PC-3 (cell line): Measurements from ENCODE around the gene UTF1. TPM values are rescaled to one million over a fixed set of nuclear protein-coding genes. Genes with fewer than 3 reads are reported as not detected.

Experiments
- ATAC-seq: fragments of 200-7000 bp; cut with Tn5 transposase; 2 replicates; pipeline ENCODE4 v1.9.1; 2020; ENCODE audit warnings: mild to moderate bottlenecking, moderate library complexity
- BruUV-seq: library from RNA; stranded (reverse); fragments of 400-500 nt; replicated peaks from 2 replicates; lab custom pipeline; 2021; lab: Mats Ljungman, UMichigan
- CTCF ChIA-PET: fragments of 300-600 bp; sonication (Branson Sonifier 250); formaldehyde crosslinking; loops from one replicate; lab custom pipeline; 2022; ENCODE audit warnings: antibody characterized with exemption; lab: Charles Lee
- POLR2A ChIA-PET: fragments of 300-600 bp; sonication (Branson Sonifier 250); formaldehyde crosslinking; loops from one replicate; lab custom pipeline; 2022; ENCODE audit warnings: antibody characterized with exemption; ENCODE audit not compliant: unreplicated experiment; lab: Charles Lee
- DNase-seq: peaks from one replicate; pipeline ENCODE4 v3.0.0-alpha.2; 2015
- H2AFZ ChIP-seq: fragments of 300-600 bp; sonication (generic); 2 replicates; pipeline ENCODE4 v1.6.0; 2016; ENCODE audit warnings: antibody characterized with exemption, low read length
- H3F3A ChIP-seq: fragments of 300-600 bp; sonication (generic); one replicate; pipeline ENCODE4 v1.6.0; 2017; ENCODE audit warnings: antibody characterized with exemption, low read length, control low read depth, mild to moderate bottlenecking; ENCODE audit not compliant: unreplicated experiment
- H3K27ac ChIP-seq: fragments of 300-600 bp; sonication (generic); 2 replicates; pipeline ENCODE4 v1.5.1; 2016; ENCODE audit warnings: mild to moderate bottlenecking, low read length
- H3K27me3 ChIP-seq: fragments of 300-600 bp; sonication (generic); 2 replicates; pipeline ENCODE4 v1.6.1; 2016; ENCODE audit warnings: low read length, mixed read lengths
- H3K36me3 ChIP-seq: fragments of 300-600 bp; sonication (generic); 2 replicates; pipeline ENCODE4 v1.6.1; 2016; ENCODE audit warnings: low read depth, mixed run types, low read length, mixed read lengths
- H3K4me1 ChIP-seq: fragments of 300-600 bp; sonication (generic); 2 replicates; pipeline ENCODE4 v1.5.1; 2016; ENCODE audit warnings: low read length; ENCODE audit not compliant: insufficient read depth
- H3K4me2 ChIP-seq: fragments of 300-600 bp; sonication (generic); 2 replicates; pipeline ENCODE4 v1.6.0; 2016; ENCODE audit warnings: low read length
- H3K4me3 ChIP-seq: fragments of 300-600 bp; sonication (generic); 2 replicates; pipeline ENCODE4 v1.5.1; 2016; ENCODE audit warnings: mild to moderate bottlenecking, low read length, mixed read lengths
- H3K79me2 ChIP-seq: fragments of 300-600 bp; sonication (generic); 2 replicates; pipeline ENCODE4 v1.6.1; 2017; ENCODE audit warnings: low read length, mixed read lengths
- H3K9ac ChIP-seq: fragments of 300-600 bp; sonication (generic); 2 replicates; pipeline ENCODE4 v1.6.0; 2016; ENCODE audit warnings: mild to moderate bottlenecking, low read length
- H3K9me2 ChIP-seq: fragments of 300-600 bp; sonication (generic); replicated peaks from 2 replicates; pipeline ENCODE4 v1.6.1; 2016; ENCODE audit warnings: mixed run types, low read length, mixed read lengths
- H3K9me3 ChIP-seq: fragments of 300-600 bp; sonication (generic); 2 replicates; pipeline ENCODE4 v1.6.1; 2016; ENCODE audit warnings: low read length, mixed read lengths
- H4K20me1 ChIP-seq: fragments of 300-600 bp; sonication (generic); 2 replicates; pipeline ENCODE4 v1.6.1; 2016; ENCODE audit warnings: low read length, mixed read lengths
- CTCF ChIP-seq: fragments of 300-600 bp; sonication (generic); conservative IDR thresholded peaks from 2 replicates; pipeline ENCODE4 v1.5.1; 2017; ENCODE audit warnings: antibody characterized with exemption, low read depth, mild to moderate bottlenecking, low read length
- EZH2 ChIP-seq: fragments of 300-600 bp; sonication (generic); IDR thresholded peaks from one replicate; pipeline ENCODE4 v1.6.1; 2017; ENCODE audit warnings: antibody characterized with exemption, mild to moderate bottlenecking, low read length; ENCODE audit not compliant: unreplicated experiment
- EZH2phosphoT487 ChIP-seq: fragments of 300-600 bp; sonication (generic); IDR thresholded peaks from 2 replicates; pipeline ENCODE4 v1.6.1; 2018; ENCODE audit warnings: mild to moderate bottlenecking, antibody characterized with exemption, low read length, borderline replicate concordance
- intact Hi-C: fragments of 100-400 bp; cut with micrococcal nuclease; formaldehyde crosslinking; loops from 2 replicates; pipeline ENCODE4 v1.9.0; 2023
- total RNA-seq: library from RNA; depleted of rRNA; stranded (reverse); fragments of >200 nt; gene quantifications from 2 replicates; pipeline ENCODE4 v1.2.3, GENCODE V29; 2014

The UTF1 gene
- total RNA-seq, 1 experiment from 2014 or later, result not detected

- ATAC-seq, result no peak
Measured at GRCh38 chr10:133230387-133231195, 574 bp downstream of the UTF1 start.

GRCh38 chr10:133231244-133231945 lies 1.4 kb downstream of the UTF1 start:
- H3K9me3 ChIP-seq, result no peaks in the 10 kb centered on the region
- no peak overlapping the region for H3K4me2 ChIP-seq
- H3K79me2 ChIP-seq, result no peaks in the 10 kb centered on the region
- TF ChIP-seq EZH2 (no peak), EZH2phosphoT487 (no peak), CTCF (no peak)
- ATAC-seq, result no peak
- no peak overlapping the region for H3K9ac ChIP-seq
- ChIA-PET CTCF (no interaction called here), POLR2A (no interaction called here)
- no peaks in the 10 kb centered on the region for H4K20me1 ChIP-seq
- no peak overlapping the region for H2AFZ ChIP-seq
- H3K27ac ChIP-seq, result no peak overlapping the region
- no TSS peak for BruUV-seq
- intact Hi-C loops, result no loop called here
- no peak overlapping the region for H3K4me3 ChIP-seq
- DNase-seq, result no peak
- peaks cover 12% of the 10 kb centered on the region for H3K27me3 ChIP-seq
- H3K4me1 ChIP-seq, result no peaks in the 10 kb centered on the region
- no peaks in the 10 kb centered on the region for H3F3A ChIP-seq
- H3K36me3 ChIP-seq, result no peaks in the 10 kb centered on the region
- no peaks in the 10 kb centered on the region for H3K9me2 ChIP-seq

More at GRCh38 chr10:133230387-133231195, 574 bp downstream of the UTF1 start:
- H3K27ac ChIP-seq, result no peak overlapping the region
- BruUV-seq, result no TSS peak
- no peaks in the 10 kb centered on the region for H3K36me3 ChIP-seq
- TF ChIP-seq CTCF (no peak), EZH2 (no peak), EZH2phosphoT487 (no peak)
- H4K20me1 ChIP-seq, result no peaks in the 10 kb centered on the region
- no peaks in the 10 kb centered on the region for H3K9me3 ChIP-seq
- CTCF ChIA-PET, result no interaction called here
- no peak overlapping the region for H3K4me2 ChIP-seq
- intact Hi-C loops, result no loop called here
- no peaks in the 10 kb centered on the region for H3K9me2 ChIP-seq
- no peaks in the 10 kb centered on the region for H3K4me1 ChIP-seq
- no peak overlapping the region for H3K9ac ChIP-seq
- H3K79me2 ChIP-seq, result no peaks in the 10 kb centered on the region
- no peak for DNase-seq
- H3F3A ChIP-seq, result no peaks in the 10 kb centered on the region
- H3K4me3 ChIP-seq, result no peak overlapping the region
- 0 out of 2 replicates have a peak, but pooled peaks cover 7% of the 10 kb centered on the region for H3K27me3 ChIP-seq
- POLR2A ChIA-PET, result no interaction called here
- H2AFZ ChIP-seq, result no peak overlapping the region
